PFSK-1 (cell line): ENCODE results near the gene AQP11.

Source experiments
- FOXP2 ChIP-seq: optimal IDR thresholded peaks from 2 replicates; pipeline ENCODE3; 2011; ENCODE audit warnings: borderline replicate concordance, control low read depth, inconsistent platforms; ENCODE audit not compliant: insufficient read depth; ENCODE audit errors: extremely low read length, extremely low read depth
- POLR2AphosphoS5 ChIP-seq: IDR thresholded peaks from 2 replicates; pipeline ENCODE4 v1.6.1; 2012; ENCODE audit warnings: low read depth, mild to moderate bottlenecking, control low read depth, low read length, moderate library complexity
- REST ChIP-seq, 2 experiments: IDR thresholded peaks; 2 replicates each; pipeline versions ENCODE4 v1.6.1 to v1.8.0; 2011 to 2012; ENCODE audit warnings: low read depth in 2 of 2, low read length in 2 of 2, control low read depth in 1 of 2, inconsistent platforms in 1 of 2, mild to moderate bottlenecking in 1 of 2, moderate library complexity in 1 of 2; ENCODE audit not compliant: insufficient read depth in 1 of 2
- SIN3A ChIP-seq: IDR thresholded peaks from 2 replicates; pipeline ENCODE4 v1.6.1; 2012; ENCODE audit warnings: mild to moderate bottlenecking, low read length, moderate library complexity, borderline replicate concordance; ENCODE audit not compliant: insufficient read depth
- TAF1 ChIP-seq: IDR thresholded peaks from 2 replicates; pipeline ENCODE4 v1.6.1; 2012; ENCODE audit warnings: low read length, control low read depth, borderline replicate concordance; ENCODE audit not compliant: insufficient read depth

Gene AQP11

GRCh38 chr11:77592727-77593126, 3.0 kb downstream of the AQP11 start:
- TF ChIP-seq POLR2AphosphoS5 = no peak
- no peak for TF ChIP-seq TAF1
- no peak for TF ChIP-seq REST (IDR thresholded peaks at IDR 0.05; ENCODE audit: insufficient read depth in 1 of 2, low read depth in 2 of 2, low read length in 2 of 2)
- TF ChIP-seq FOXP2 = no peak
- no peak for TF ChIP-seq SIN3A

GRCh38 chr11:77593883-77594282, 4.1 kb downstream of the AQP11 start:
- TF ChIP-seq TAF1 (no peak), FOXP2 (no peak), REST (IDR thresholded peaks at IDR 0.05; ENCODE audit: insufficient read depth in 1 of 2, low read depth in 2 of 2, low read length in 2 of 2) (no peak), SIN3A (no peak), POLR2AphosphoS5 (no peak)

GRCh38 chr11:77596626-77597025, 6.9 kb downstream of the AQP11 start:
- TF ChIP-seq POLR2AphosphoS5 (no peak), TAF1 (no peak), REST (IDR thresholded peaks at IDR 0.05; ENCODE audit: insufficient read depth in 1 of 2, low read depth in 2 of 2, low read length in 2 of 2) (no peak)

GRCh38 chr11:77598195-77598594, 8.4 kb downstream of the AQP11 start:
- TF ChIP-seq TAF1 (no peak), FOXP2 (no peak), REST (IDR thresholded peaks at IDR 0.05; ENCODE audit: insufficient read depth in 1 of 2, low read depth in 2 of 2, low read length in 2 of 2) (no peak), SIN3A (no peak), POLR2AphosphoS5 (no peak)

GRCh38 chr11:77602381-77603088, 12.8 kb downstream of the AQP11 start:
- no peak for TF ChIP-seq SIN3A
